BLaER1 treated with 17β-estradiol and CSF1 and Interleukin-3, amounts not matched to agents 10 nM and 100 nM (cell line): ENCODE data around the gene SANBR.

ENCODE experiments used
- H3K27ac ChIP-seq, 11 experiments: shearing (Covaris generic); formaldehyde crosslinking; 2 replicates each; pipeline ENCODE4 v1.8.1; 2022
- H3K27me3 ChIP-seq, 11 experiments: shearing (Covaris generic); formaldehyde crosslinking; 2 replicates each; pipeline ENCODE4 v1.8.1; 2022
- H3K36me3 ChIP-seq, 11 experiments: shearing (Covaris generic); formaldehyde crosslinking; 2 replicates each; pipeline ENCODE4 v1.8.1; 2022
- H3K4me1 ChIP-seq, 10 experiments: shearing (Covaris generic); formaldehyde crosslinking; 2 replicates each; pipeline ENCODE4 v1.8.1; 2022
- H3K4me2 ChIP-seq, 11 experiments: shearing (Covaris generic); formaldehyde crosslinking; 2 replicates each; pipeline ENCODE4 v1.8.1; 2022
- H3K4me3 ChIP-seq, 10 experiments: shearing (Covaris generic); formaldehyde crosslinking; 2 replicates each; pipeline ENCODE4 v1.8.1; 2022
- H3K9ac ChIP-seq, 11 experiments: shearing (Covaris generic); formaldehyde crosslinking; 2 replicates each; pipeline ENCODE4 v1.8.1; 2022
- H3K9me3 ChIP-seq, 11 experiments: shearing (Covaris generic); formaldehyde crosslinking; replicated peaks in 1 of 11; 2 replicates each; pipeline ENCODE4 v1.8.1; 2022
- H4K20me1 ChIP-seq, 11 experiments: shearing (Covaris generic); formaldehyde crosslinking; 2 replicates each; pipeline ENCODE4 v1.8.1; 2022
- Cebpa-rat ChIP-seq, 11 experiments: shearing (Covaris generic); IDR thresholded peaks; 2 replicates each; pipeline ENCODE4 v1.8.1; 2022

The SANBR gene

DNA sequence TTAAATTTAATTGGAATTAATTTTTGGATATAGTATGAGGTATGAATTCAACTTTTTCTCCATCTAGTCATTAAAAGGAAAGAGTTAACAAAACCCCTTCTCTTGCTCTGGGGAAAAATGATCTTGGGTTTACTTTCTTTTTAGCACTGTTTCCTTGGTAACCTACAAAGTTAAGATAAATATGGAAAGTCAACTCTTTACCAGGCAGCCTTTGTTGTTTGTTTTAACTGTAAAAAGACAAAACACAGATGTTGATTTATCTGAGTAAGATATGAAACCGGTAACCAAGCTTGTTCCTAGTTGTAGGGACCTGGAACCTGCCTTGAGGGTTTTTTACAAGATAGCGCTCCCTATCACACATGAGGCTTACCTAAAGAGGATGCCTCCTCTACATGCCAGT is 10.1 kb upstream of the SANBR start:
- TF ChIP-seq Cebpa-rat (IDR thresholded peaks at IDR 0.05) = no peak
- H3K4me2 ChIP-seq = no peak overlapping the region
- no peaks in the 10 kb centered on the region for H3K9me3 ChIP-seq

DNA sequence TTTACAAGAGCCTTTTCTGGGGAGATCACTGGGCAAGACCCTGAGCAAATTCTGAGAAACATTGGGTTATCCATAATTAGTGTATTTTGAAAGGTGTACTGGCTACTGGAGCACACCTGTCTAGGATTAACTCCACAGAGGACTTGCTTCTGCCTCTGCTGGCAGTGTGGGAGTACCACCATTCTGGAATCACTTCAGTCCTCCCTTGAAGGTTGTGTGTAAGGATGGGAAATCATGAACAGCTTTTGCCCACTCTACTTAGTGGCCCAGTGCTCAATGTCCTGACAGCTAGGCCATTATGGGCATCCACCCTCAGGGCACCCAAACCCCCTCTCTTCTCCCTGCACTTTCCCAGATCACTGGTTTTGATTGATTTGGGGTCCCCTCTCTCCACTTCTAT is 8.1 kb upstream of the SANBR start:
- 0 out of 20 replicates have a peak, but pooled peaks cover 0 to 3% (median 0%) of the 10 kb centered on the region in 10 experiments for H3K4me1 ChIP-seq
- H3K4me2 ChIP-seq = no peak overlapping the region
- no peaks in the 10 kb centered on the region for H3K27me3 ChIP-seq
- H4K20me1 ChIP-seq = no peaks in the 10 kb centered on the region
- no peak overlapping the region for H3K9ac ChIP-seq
- no peak overlapping the region for H3K27ac ChIP-seq
- H3K9me3 ChIP-seq = no peaks in the 10 kb centered on the region
- H3K4me3 ChIP-seq = no peak overlapping the region
- peaks cover 33 to 59% (median 41%) of the 10 kb centered on the region in 11 experiments for H3K36me3 ChIP-seq
- TF ChIP-seq Cebpa-rat (IDR thresholded peaks at IDR 0.05) = no peak

More for the DNA sequence above, 10.1 kb upstream of the SANBR start:
- H4K20me1 ChIP-seq = no peaks in the 10 kb centered on the region
- H3K27ac ChIP-seq = no peak overlapping the region
- no peak overlapping the region for H3K4me3 ChIP-seq
- H3K36me3 ChIP-seq = peaks cover 44 to 76% (median 55%) of the 10 kb centered on the region in 11 experiments
- no peak overlapping the region for H3K9ac ChIP-seq
- H3K4me1 ChIP-seq = 0 out of 20 replicates have a peak, but pooled peaks cover 0 to 3% (median 0%) of the 10 kb centered on the region in 10 experiments
- no peaks in the 10 kb centered on the region for H3K27me3 ChIP-seq

DNA sequence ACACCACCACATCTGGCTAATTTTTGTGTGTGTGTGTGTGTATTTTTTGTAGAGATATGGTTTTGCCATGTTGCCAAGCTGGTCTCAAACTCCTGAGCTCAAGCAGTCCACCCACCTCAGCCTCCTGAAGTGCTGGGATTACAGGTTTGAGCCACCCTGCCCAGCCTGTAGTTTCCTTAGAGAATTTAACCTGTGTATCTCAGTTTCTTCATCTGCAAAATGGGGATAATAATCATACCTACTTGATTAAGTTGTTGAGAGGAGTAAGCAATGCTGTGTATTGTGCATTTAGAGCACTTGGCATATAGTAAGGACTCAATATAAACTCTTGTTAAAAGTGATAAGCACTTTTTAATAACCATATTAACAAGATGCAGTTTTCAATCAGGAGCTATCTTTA is 6.3 kb upstream of the SANBR start:
- peaks cover 21 to 43% (median 25%) of the 10 kb centered on the region in 11 experiments for H3K36me3 ChIP-seq
- H3K9ac ChIP-seq = no peak overlapping the region
- H4K20me1 ChIP-seq = no peaks in the 10 kb centered on the region
- no peak for TF ChIP-seq Cebpa-rat (IDR thresholded peaks at IDR 0.05)
- no peaks in the 10 kb centered on the region for H3K27me3 ChIP-seq
- no peak overlapping the region for H3K4me3 ChIP-seq
- H3K27ac ChIP-seq = no peak overlapping the region
- no peak overlapping the region for H3K4me2 ChIP-seq
- H3K4me1 ChIP-seq = peaks cover 0 to 3% (median under 1%) of the 10 kb centered on the region in 10 experiments; a peak in 7 of 20 replicates
- no peaks in the 10 kb centered on the region for H3K9me3 ChIP-seq

- no peaks in the 10 kb centered on the region for H3K9me3 ChIP-seq
- H3K9ac ChIP-seq = no peak overlapping the region
- H3K4me3 ChIP-seq = no peak overlapping the region
- TF ChIP-seq Cebpa-rat (IDR thresholded peaks at IDR 0.05) = no peak; a peak in 1 of 22 replicates
- peaks cover 34 to 73% (median 58%) of the 10 kb centered on the region in 11 experiments for H3K36me3 ChIP-seq
- no peaks in the 10 kb centered on the region for H4K20me1 ChIP-seq
- no peaks in the 10 kb centered on the region for H3K4me1 ChIP-seq
- no peak overlapping the region for H3K4me2 ChIP-seq
- no peaks in the 10 kb centered on the region for H3K27me3 ChIP-seq
- H3K27ac ChIP-seq = no peak overlapping the region
Observed at GRCh38 chr2:61074100-61074499, 8.4 kb downstream of the SANBR start.

DNA sequence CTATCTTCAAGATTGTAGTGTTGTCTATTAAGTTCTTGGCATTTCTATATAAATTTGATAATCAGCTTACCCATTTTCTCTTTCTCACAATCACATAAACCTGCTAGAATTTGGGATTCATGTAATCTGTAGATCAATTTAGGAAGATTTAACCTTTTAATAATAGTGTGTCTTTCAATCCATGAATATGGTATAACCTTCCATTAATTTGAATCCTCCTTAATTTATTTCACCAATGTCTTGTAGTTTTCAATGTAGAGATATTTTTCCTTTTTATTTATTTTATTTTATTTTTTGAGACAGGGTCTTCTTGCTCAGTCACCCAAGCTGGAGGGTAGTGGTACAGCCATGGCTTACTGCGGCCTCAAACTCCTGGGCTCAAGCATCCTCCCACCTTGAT is 20.2 kb downstream of the SANBR start:
- H3K4me1 ChIP-seq = no peaks in the 10 kb centered on the region
- TF ChIP-seq Cebpa-rat (IDR thresholded peaks at IDR 0.05) = no peak
- no peaks in the 10 kb centered on the region for H3K27me3 ChIP-seq
- no peak overlapping the region for H3K9ac ChIP-seq
- no peak overlapping the region for H3K4me2 ChIP-seq
- H3K36me3 ChIP-seq = peaks cover 18 to 81% (median 41%) of the 10 kb centered on the region in 11 experiments
- no peaks in the 10 kb centered on the region for H3K9me3 ChIP-seq
- H3K4me3 ChIP-seq = no peak overlapping the region
- H4K20me1 ChIP-seq = no peaks in the 10 kb centered on the region
- no peak overlapping the region for H3K27ac ChIP-seq

GRCh38 chr2:61089797-61090196 is 24.1 kb downstream of the SANBR start:
- H3K36me3 ChIP-seq = peaks cover 18 to 69% (median 39%) of the 10 kb centered on the region in 11 experiments
- H3K9ac ChIP-seq = no peak overlapping the region
- no peaks in the 10 kb centered on the region for H3K27me3 ChIP-seq
- no peaks in the 10 kb centered on the region for H3K9me3 ChIP-seq
- H3K27ac ChIP-seq = no peak overlapping the region
- no peak overlapping the region for H3K4me3 ChIP-seq
- TF ChIP-seq Cebpa-rat (IDR thresholded peaks at IDR 0.05) = no peak
- H3K4me2 ChIP-seq = no peak overlapping the region
- no peaks in the 10 kb centered on the region for H4K20me1 ChIP-seq
- no peaks in the 10 kb centered on the region for H3K4me1 ChIP-seq

DNA sequence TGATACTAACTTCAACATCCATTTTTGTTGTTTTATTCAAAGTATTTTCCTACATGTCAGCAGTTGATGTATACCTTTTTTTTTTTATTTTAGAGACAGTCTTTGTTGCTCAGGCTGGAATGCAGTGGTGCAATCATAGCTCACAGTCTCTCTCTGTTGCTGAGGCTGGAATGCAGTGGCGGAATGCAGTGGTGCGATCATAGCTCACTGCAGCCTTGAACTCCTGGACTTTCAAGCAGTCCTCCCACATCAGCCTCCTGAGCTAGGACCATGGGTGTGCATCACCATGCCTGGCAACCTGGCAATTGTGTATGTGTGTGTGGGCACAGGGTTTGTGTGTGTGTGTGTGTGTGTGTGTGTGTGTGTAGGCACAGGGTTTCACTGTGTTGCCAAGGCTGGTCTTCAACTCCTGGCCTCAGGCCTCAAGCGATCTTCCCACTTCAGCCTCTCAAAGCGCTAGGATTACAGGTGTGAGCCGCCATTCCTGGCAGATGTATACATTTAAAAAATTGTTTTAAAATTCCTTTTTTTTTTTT is 24.8 kb downstream of the SANBR start:
- no peaks in the 10 kb centered on the region for H3K9me3 ChIP-seq
- no peak overlapping the region for H3K4me3 ChIP-seq
- H3K4me1 ChIP-seq = no peaks in the 10 kb centered on the region
- no peak overlapping the region for H3K9ac ChIP-seq
- no peak overlapping the region for H3K27ac ChIP-seq
- H4K20me1 ChIP-seq = no peaks in the 10 kb centered on the region
- H3K4me2 ChIP-seq = no peak overlapping the region
- H3K27me3 ChIP-seq = no peaks in the 10 kb centered on the region
- peaks cover 18 to 64% (median 35%) of the 10 kb centered on the region in 11 experiments for H3K36me3 ChIP-seq
- TF ChIP-seq Cebpa-rat (IDR thresholded peaks at IDR 0.05) = no peak

GRCh38 chr2:61091485-61091884 is 25.8 kb downstream of the SANBR start:
- Histone ChIP-seq H3K4me2 (no peak overlapping the region), H3K27me3 (no peaks in the 10 kb centered on the region), H3K4me1 (no peaks in the 10 kb centered on the region), H3K27ac (no peak overlapping the region), H3K9me3 (no peaks in the 10 kb centered on the region), H3K9ac (no peak overlapping the region), H3K4me3 (no peak overlapping the region), H4K20me1 (no peaks in the 10 kb centered on the region), H3K36me3 (peaks cover 10 to 53% (median 30%) of the 10 kb centered on the region in 11 experiments)
- no peak for TF ChIP-seq Cebpa-rat (IDR thresholded peaks at IDR 0.05)

GRCh38 chr2:61096438-61096837 is 30.8 kb downstream of the SANBR start:
- Histone ChIP-seq H3K9ac (no peak overlapping the region), H3K27me3 (no peaks in the 10 kb centered on the region), H3K9me3 (no peaks in the 10 kb centered on the region), H3K4me3 (no peak overlapping the region), H3K27ac (no peak overlapping the region), H4K20me1 (no peaks in the 10 kb centered on the region), H3K4me2 (no peak overlapping the region), H3K4me1 (no peaks in the 10 kb centered on the region), H3K36me3 (peaks cover 0 to 15% (median 5%) of the 10 kb centered on the region in 11 experiments; a peak in 10 of 22 replicates)
- no peak for TF ChIP-seq Cebpa-rat (IDR thresholded peaks at IDR 0.05)

DNA sequence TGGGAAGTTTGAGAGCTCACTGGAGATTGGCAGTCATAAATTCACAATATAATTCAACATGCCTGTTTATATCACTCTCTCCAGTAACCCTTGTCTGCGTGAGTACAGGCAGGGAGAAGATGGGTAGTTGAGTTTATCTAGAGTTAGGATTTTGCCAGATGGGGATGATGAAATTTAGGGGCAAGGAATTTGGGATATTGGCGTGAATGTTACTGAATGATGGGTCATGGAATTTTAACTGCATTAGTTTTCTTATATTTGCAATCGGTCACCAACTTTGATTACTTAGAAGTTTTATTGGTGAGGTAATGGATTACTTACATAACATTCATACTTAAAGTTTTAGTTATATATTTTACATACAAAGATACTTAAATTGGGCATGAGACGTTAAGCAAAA is 35.1 kb downstream of the SANBR start:
- Histone ChIP-seq H3K4me2 (no peak overlapping the region), H3K27ac (no peak overlapping the region), H3K4me3 (no peak overlapping the region), H3K9ac (no peak overlapping the region), H3K27me3 (no peaks in the 10 kb centered on the region), H3K9me3 (no peaks in the 10 kb centered on the region), H4K20me1 (no peaks in the 10 kb centered on the region), H3K36me3 (peaks cover 6 to 40% (median 26%) of the 10 kb centered on the region in 11 experiments; a peak in 20 of 22 replicates), H3K4me1 (no peaks in the 10 kb centered on the region)
- no peak for TF ChIP-seq Cebpa-rat (IDR thresholded peaks at IDR 0.05)
